B cell (primary cell): ENCODE data around the gene PPP2R5C. TPM values are rescaled to one million over a fixed set of nuclear protein-coding genes. Genes with fewer than 3 reads are reported as not detected.

Source experiments
- ATAC-seq: fragments of 200-7000 bp; cut with Tn5 transposase; one replicate; pipeline ENCODE4 v1.10.0; 2021; ENCODE audit warnings: low read depth, mild to moderate bottlenecking, moderate number of reproducible peaks, moderate library complexity
- CTCF ChIA-PET: fragments of 350-600 bp; sonication (Branson Sonifier 250); formaldehyde crosslinking; loops from one replicate; lab custom pipeline; 2021; ENCODE audit warnings: antibody characterized with exemption, inconsistent platforms; lab: Charles Lee
- POLR2A ChIA-PET: fragments of 350-600 bp; sonication (Branson Sonifier 250); formaldehyde crosslinking; loops from one replicate; lab custom pipeline; 2021; ENCODE audit warnings: antibody characterized with exemption; lab: Charles Lee
- DNase-seq: peaks from one replicate; pipeline ENCODE4 v3.0.0; 2013
- H2AFZ ChIP-seq: 2 replicates; pipeline ENCODE4 v1.6.1; 2012; ENCODE audit warnings: mild to moderate bottlenecking, low read depth, low read length; ENCODE audit not compliant: insufficient read depth, poor library complexity, severe bottlenecking
- H3K27ac ChIP-seq, 2 donors: 1 replicate in 1 of 2; 2 replicates in 1 of 2; pipeline ENCODE4 v1.5.1; 2012 to 2013; ENCODE audit warnings: low read length in 2 of 2, mild to moderate bottlenecking in 2 of 2, moderate library complexity in 1 of 2
- H3K27me3 ChIP-seq, 4 experiments: fragments of 200-600 bp in 1 of 4; sonication (generic) in 1 of 4; replicated peaks in 1 of 4; 1 replicate in 2 of 4; 2 replicates in 2 of 4; pipeline versions ENCODE4 v1.6.1 to v1.7.0; 2013 to 2016; ENCODE audit warnings: low read length in 3 of 4, mild to moderate bottlenecking in 2 of 4, mixed read lengths in 1 of 4, moderate library complexity in 1 of 4; ENCODE audit not compliant: insufficient read depth in 4 of 4, control insufficient read depth in 3 of 4; ENCODE audit errors: control extremely low read depth in 1 of 4
- H3K36me3 ChIP-seq, 2 experiments: replicated peaks in 1 of 2; 1 replicate in 1 of 2; 2 replicates in 1 of 2; pipeline versions ENCODE4 v1.6.1 to v1.7.1; 2013; ENCODE audit warnings: low read length in 1 of 2; ENCODE audit not compliant: insufficient read depth in 2 of 2, control insufficient read depth in 1 of 2; ENCODE audit errors: control extremely low read depth in 1 of 2, extremely low read depth in 1 of 2
- H3K4me1 ChIP-seq, 2 donors: fragments of 200-600 bp in 1 of 2; sonication (generic) in 1 of 2; 1 replicate in 1 of 2; 2 replicates in 1 of 2; pipeline versions ENCODE4 v1.5.1 to v1.6.1; 2013 to 2017; ENCODE audit warnings: low read length in 2 of 2; ENCODE audit not compliant: control insufficient read depth in 2 of 2, insufficient read depth in 2 of 2
- H3K4me2 ChIP-seq: replicated peaks from 2 replicates; pipeline ENCODE3; 2012; ENCODE audit warnings: mild to moderate bottlenecking, low read depth, low read length; ENCODE audit not compliant: poor library complexity, severe bottlenecking
- H3K4me3 ChIP-seq, 5 experiments: fragments of 200-600 bp in 1 of 5; sonication (generic) in 1 of 5; 1 replicate in 3 of 5; 2 replicates in 2 of 5; pipeline versions ENCODE4 v1.5.1 to v1.7.0; 2011 to 2016; ENCODE audit warnings: low read length in 4 of 5, mild to moderate bottlenecking in 4 of 5, low read depth in 2 of 5, control low read depth in 1 of 5, moderate library complexity in 1 of 5; ENCODE audit not compliant: insufficient read depth in 1 of 5; ENCODE audit errors: control extremely low read depth in 1 of 5, extremely low read depth in 1 of 5
- H3K79me2 ChIP-seq: fragments of 200-600 bp; sonication (generic); one replicate; pipeline ENCODE4 v1.6.0; 2016; ENCODE audit warnings: low read length; ENCODE audit not compliant: control insufficient read depth, insufficient read depth
- H3K9ac ChIP-seq: fragments of 200-600 bp; sonication (generic); 2 replicates; pipeline ENCODE4 v1.6.1; 2017; ENCODE audit warnings: mild to moderate bottlenecking, low read length, moderate library complexity
- H3K9me3 ChIP-seq, 3 donors: one replicate each; pipeline versions ENCODE4 v1.6.1 to v1.7.1; 2013; ENCODE audit warnings: low read length in 2 of 3; ENCODE audit not compliant: control insufficient read depth in 2 of 3, insufficient read depth in 1 of 3; ENCODE audit errors: control extremely low read depth in 1 of 3
- H4K20me1 ChIP-seq: 2 replicates; pipeline ENCODE4 v1.6.0; 2012; ENCODE audit warnings: mild to moderate bottlenecking, low read length; ENCODE audit not compliant: insufficient read depth, control insufficient read depth, poor library complexity, severe bottlenecking
- H3K27ac Mint-ChIP-seq: one replicate; pipeline ENCODE4 v1.8.0; 2021; ENCODE audit warnings: mixed read lengths
- H3K27me3 Mint-ChIP-seq: one replicate; pipeline ENCODE4 v1.8.0; 2021; ENCODE audit warnings: mixed read lengths
- H3K4me1 Mint-ChIP-seq: one replicate; pipeline ENCODE4 v1.8.0; 2021; ENCODE audit warnings: mixed read lengths
- H3K4me3 Mint-ChIP-seq: one replicate; pipeline ENCODE4 v1.8.0; 2021; ENCODE audit warnings: mixed read lengths
- H3K9me3 Mint-ChIP-seq: one replicate; pipeline ENCODE4 v1.8.0; 2022; ENCODE audit warnings: mixed read lengths; ENCODE audit not compliant: insufficient read depth
- EZH2 ChIP-seq: IDR thresholded peaks from 2 replicates; pipeline ENCODE4 v1.6.1; 2012; ENCODE audit warnings: borderline replicate concordance, low read depth, mild to moderate bottlenecking, moderate library complexity, low read length; ENCODE audit not compliant: insufficient read depth, poor library complexity, severe bottlenecking
- WGBS: methylation state at CpG from one replicate; pipeline ENCODE4 v1.1.5; 2013; ENCODE audit warnings: missing lambda C conversion rate; ENCODE audit not compliant: insufficient coverage; 5-methylcytosine and 5-hydroxymethylcytosine counted together
- intact Hi-C: fragments of 100-400 bp; cut with micrococcal nuclease; formaldehyde crosslinking; loops from one replicate; pipeline ENCODE4 v1.10.0; 2022
- polyA plus RNA-seq: library from polyadenylated mRNA; depleted of rRNA; stranded (reverse); fragments of >200 nt; gene quantifications from 2 replicates; pipeline ENCODE4 v1.2.3, GENCODE V29; 2012
- total RNA-seq, 2 donors: library from RNA; stranded (reverse); fragments of 120-200 nt in 1 of 2; gene quantifications; 1 replicate in 1 of 2; 2 replicates in 1 of 2; pipeline versions ENCODE4 v1.2.3 to v1.2.4, GENCODE V29; 2013 to 2022
- TF ChIP-seq, protein P1 (sequence below): fragments of 200-600 bp; IDR thresholded peaks from one replicate; pipeline ENCODE4 v1.8.0; 2022; ENCODE audit warnings: antibody characterized with exemption, mild to moderate bottlenecking

Gene PPP2R5C
- total and polyA plus RNA-seq, 2 donors (not counting 1 experiment from before 2014, with no cell fraction given): 91.7 to 330 TPM

DNA sequence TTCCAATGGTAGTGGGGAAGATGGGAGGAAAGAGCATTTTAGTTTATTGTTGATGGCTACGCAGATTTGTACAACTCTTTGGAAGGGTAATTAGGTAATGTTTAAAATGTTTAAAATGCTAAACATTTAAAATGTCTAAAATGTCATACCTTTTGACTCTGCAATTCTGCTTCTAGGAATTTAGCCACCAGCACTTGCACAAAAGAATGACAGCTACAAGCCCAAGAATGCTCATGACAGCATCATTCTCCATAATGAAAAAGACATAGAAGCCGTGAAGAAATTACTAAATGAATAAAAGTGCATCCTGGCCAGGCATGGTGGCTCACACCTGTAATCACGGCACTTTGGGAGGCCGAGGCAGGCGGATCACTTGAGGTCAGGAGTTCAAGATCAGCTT is 182.9 kb downstream of the PPP2R5C start:
- no peaks in the 10 kb centered on the region for H3K9me3 Mint-ChIP-seq
- Histone ChIP-seq H3K36me3 (no peaks in the 10 kb centered on the region), H3K4me3 (no peak overlapping the region), H3K27ac (no peak overlapping the region), H3K9ac (no peak overlapping the region), H4K20me1 (no peaks in the 10 kb centered on the region), H3K4me1 (peaks cover 9 to 17% of the 10 kb centered on the region in 2 donors), H2AFZ (no peak overlapping the region), H3K79me2 (peaks cover 12% of the 10 kb centered on the region), H3K27me3 (peaks cover 0 to 18% (median 2%) of the 10 kb centered on the region in 4 experiments), H3K9me3 (no peaks in the 10 kb centered on the region), H3K4me2 (no peak overlapping the region)
- H3K4me3 Mint-ChIP-seq: no peak overlapping the region
- no peak for ATAC-seq
- no peak overlapping the region for H3K27ac Mint-ChIP-seq
- ChIA-PET CTCF (interaction anchor here (0.6 kb wide), 1 partner anchor 135 kb away, joined by 3 read pairs; no protein-coding TSS in a partner anchor), POLR2A (interaction anchor here (0.7 kb wide), 2 partner anchors 143 to 1797 kb away, joined by 3 to 4 read pairs; no protein-coding TSS in a partner anchor)
- intact Hi-C loops: loop anchor here (10.0 kb wide), 1 partner anchor 1900 kb away; the partner anchor contains the start of gene PPP1R13B
- peaks cover 42% of the 10 kb centered on the region for H3K27me3 Mint-ChIP-seq
- DNase-seq: no peak
- TF ChIP-seq EZH2: no peak
- TF ChIP-seq, protein P1, sequence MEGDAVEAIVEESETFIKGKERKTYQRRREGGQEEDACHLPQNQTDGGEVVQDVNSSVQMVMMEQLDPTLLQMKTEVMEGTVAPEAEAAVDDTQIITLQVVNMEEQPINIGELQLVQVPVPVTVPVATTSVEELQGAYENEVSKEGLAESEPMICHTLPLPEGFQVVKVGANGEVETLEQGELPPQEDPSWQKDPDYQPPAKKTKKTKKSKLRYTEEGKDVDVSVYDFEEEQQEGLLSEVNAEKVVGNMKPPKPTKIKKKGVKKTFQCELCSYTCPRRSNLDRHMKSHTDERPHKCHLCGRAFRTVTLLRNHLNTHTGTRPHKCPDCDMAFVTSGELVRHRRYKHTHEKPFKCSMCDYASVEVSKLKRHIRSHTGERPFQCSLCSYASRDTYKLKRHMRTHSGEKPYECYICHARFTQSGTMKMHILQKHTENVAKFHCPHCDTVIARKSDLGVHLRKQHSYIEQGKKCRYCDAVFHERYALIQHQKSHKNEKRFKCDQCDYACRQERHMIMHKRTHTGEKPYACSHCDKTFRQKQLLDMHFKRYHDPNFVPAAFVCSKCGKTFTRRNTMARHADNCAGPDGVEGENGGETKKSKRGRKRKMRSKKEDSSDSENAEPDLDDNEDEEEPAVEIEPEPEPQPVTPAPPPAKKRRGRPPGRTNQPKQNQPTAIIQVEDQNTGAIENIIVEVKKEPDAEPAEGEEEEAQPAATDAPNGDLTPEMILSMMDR: no peak
- H3K4me1 Mint-ChIP-seq: peaks cover 22% of the 10 kb centered on the region
- WGBS: 63% methylated on average over 4 of the region's 5 CpGs

- Histone ChIP-seq H2AFZ (no peak overlapping the region), H3K9ac (no peak overlapping the region), H3K4me1 (peaks cover 10 to 18% of the 10 kb centered on the region in 2 donors), H3K4me3 (no peak overlapping the region), H3K36me3 (no peaks in the 10 kb centered on the region), H3K27me3 (peaks cover 0 to 18% (median 2%) of the 10 kb centered on the region in 4 experiments), H3K4me2 (no peak overlapping the region), H3K79me2 (peaks cover 13% of the 10 kb centered on the region), H4K20me1 (no peaks in the 10 kb centered on the region), H3K9me3 (no peaks in the 10 kb centered on the region), H3K27ac (no peak overlapping the region)
- H3K9me3 Mint-ChIP-seq: no peaks in the 10 kb centered on the region
- peaks cover 23% of the 10 kb centered on the region for H3K4me1 Mint-ChIP-seq
- ATAC-seq (no peak), DNase-seq (no peak)
- peaks cover 41% of the 10 kb centered on the region for H3K27me3 Mint-ChIP-seq
- ChIA-PET CTCF (interaction anchor here (0.6 kb wide), 1 partner anchor 136 kb away, joined by 3 read pairs; no protein-coding TSS in a partner anchor), POLR2A (interaction anchor here (0.6 to 0.7 kb wide), 2 partner anchors 9 to 116 kb away, joined by 3 read pairs; no protein-coding TSS in a partner anchor)
- TF ChIP-seq, protein P1: no peak
- TF ChIP-seq EZH2: no peak
- H3K27ac Mint-ChIP-seq: peak overlapping the region; percentile 41
- 20% methylated on average over 1 of the region's 5 CpGs for WGBS
- H3K4me3 Mint-ChIP-seq: no peak overlapping the region
- intact Hi-C loops: loop anchor here (10.0 kb wide), 1 partner anchor 1900 kb away; the partner anchor contains the start of gene PPP1R13B
Measured at GRCh38 chr14:101945171-101945570, 183.7 kb downstream of the PPP2R5C start.
